CD4-positive, alpha-beta T cell treated with Interleukin-15 for 4 hours (primary cell): ENCODE results near the gene CXCL13.
"Not testable (repeated sequence)": the region's sequence is repeated elsewhere in the genome, so short reads cannot be mapped to it uniquely, and the experiment has no call there.

ENCODE experiments used
- DNase-seq: peaks from one replicate; pipeline ENCODE4 v3.0.0-alpha.2; 2020; ENCODE audit warnings: low spot score

The CXCL13 gene

GRCh38 chr4:77601614-77602187 is 3.9 kb upstream of the CXCL13 start:
- no peak for DNase-seq

DNA sequence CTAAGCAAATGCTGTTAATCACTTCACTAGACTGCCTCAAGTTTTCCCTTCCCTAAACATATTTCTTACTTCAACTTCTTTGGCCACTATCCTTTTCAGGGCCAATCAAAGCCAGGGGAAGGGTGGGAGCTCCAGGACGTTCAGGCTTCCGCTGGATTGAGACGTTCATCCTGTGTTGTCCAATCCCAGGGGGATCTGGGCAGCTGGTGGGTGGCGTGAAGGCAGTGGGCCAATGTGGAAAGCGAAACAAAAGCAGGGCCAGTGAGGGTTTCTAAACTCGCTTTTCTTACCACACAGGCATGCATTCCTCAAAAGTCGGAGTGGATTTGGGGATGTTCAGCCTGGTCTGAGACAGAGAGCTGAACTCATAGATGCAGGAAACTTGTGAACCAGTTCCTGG is 7.6 kb downstream of the CXCL13 start:
- no peak for DNase-seq

DNA sequence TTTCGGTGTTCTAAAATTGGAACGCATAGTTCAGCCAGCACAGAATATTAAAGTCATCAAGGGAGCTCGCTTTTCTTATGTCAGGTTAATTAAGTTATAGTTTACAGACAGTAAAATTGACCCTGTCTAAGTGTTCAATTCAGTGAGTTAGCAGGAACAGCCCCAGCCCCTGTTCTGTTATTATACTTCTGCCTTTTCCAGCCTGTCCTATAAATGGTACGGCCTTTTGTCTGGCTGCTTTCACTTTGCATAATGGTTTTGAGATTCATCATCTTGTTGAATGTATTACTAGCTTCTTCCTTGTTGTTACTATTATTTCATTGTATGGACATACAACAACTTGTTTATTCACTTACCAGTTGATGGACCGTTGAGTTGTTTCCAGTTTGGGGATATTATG is 9.5 kb downstream of the CXCL13 start:
- no peak for DNase-seq

GRCh38 chr4:77617203-77617602 is 11.6 kb downstream of the CXCL13 start:
- DNase-seq: no peak

DNA sequence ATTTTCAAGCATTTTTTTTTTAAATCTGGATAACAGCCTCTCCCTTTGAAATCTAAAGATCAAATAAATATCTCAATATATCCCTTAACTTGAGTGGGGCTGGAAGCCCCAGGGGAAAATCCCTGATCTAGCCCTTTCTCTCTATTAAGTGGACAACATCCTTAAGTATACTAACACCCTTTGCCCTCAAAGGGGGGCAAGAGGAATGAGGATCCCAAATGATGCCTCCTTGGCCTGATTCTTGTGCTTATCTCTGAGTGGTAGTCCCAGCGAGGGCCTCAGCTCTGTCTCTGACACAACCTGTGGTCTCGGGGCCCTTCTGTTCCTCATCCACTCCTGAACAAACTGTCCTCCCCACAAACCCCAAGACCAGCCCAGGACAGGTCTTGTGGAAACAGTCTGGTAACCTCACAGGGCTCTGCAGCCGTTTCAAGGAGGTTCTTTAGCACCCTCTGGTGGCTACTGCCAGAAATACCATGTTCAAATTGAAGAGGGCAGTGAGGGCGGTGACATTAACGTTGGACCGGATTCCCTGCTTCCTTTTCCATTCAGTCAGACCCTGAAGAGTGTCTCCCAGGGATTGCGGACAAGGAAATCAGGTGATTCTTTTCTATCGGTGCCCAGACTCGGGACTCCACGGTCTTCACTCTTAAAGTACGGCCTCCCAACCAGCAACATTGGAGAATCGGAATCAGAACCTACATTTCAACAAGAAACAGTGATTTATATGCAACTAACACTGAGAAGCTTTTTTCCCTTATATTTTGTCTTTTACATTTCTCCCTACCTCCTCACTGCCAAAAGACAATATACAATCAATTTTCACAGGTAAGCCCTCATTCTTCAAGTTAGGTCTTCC is 13.0 kb downstream of the CXCL13 start:
- DNase-seq: peak; percentile 67

- DNase-seq: no peak
These were observed 13.8 kb downstream of the CXCL13 start for GRCh38 chr4:77619408-77619807.

- no peak for DNase-seq
These were observed 15.6 kb downstream of the CXCL13 start for GRCh38 chr4:77621254-77621653.

DNA sequence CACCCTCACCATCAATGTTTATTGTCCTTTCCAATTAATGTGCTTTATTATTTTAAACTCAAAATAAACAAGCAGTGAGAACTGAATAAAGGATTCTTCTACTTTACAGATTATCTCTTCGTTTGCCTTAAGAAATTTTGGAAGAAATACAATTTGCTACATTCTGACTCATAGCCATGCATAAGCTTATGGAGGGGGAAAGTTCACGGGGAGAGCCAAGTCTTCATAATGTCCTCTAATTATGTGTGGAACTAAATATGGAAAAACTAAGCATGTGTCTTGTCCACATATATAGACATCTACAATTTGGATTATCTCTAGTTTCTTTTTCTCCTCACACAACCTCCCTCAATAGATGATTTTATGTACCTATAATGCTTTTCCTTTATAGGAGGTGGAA is 17.5 kb downstream of the CXCL13 start:
- DNase-seq: no peak

- no peak for DNase-seq
These were observed 18.6 kb downstream of the CXCL13 start for GRCh38 chr4:77624213-77624612.

DNA sequence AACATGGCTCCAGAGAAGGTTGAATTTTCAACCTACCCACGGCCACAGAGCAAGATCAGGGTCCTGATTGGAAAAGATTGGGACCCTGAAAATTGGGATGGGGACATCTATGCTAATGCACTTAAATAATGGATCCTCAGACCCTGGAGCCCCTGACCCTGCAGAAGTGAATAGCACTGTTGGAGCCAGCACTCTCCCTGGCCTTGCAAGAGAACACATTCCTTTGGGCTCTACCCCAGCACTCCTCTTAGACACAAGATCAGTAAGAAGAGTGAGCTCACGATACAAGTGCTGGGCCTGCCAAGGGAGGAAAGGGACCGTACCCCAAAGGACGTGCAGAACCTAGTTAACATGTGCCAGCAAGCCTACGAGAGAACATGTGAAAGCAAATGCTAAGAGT is 19.9 kb downstream of the CXCL13 start:
- no peak for DNase-seq

DNA sequence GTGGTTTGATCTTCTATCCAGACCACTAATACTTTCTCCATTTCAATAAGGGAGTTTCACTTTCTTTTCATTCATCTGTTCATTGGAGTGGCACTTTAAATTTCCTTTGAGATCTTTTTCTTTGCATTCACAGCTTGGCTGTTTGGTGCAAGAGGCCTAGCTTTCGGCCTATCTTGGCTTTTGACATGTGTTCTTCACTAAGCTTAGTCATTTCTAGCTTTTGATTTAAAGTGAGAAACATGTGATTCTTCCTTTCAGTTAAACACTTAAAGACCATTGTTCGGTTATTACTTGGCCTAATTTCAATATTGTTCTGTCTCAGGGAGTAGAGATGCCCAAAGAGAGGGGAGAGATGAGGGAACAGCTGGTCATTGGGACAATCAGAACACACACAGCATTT is 24.3 kb downstream of the CXCL13 start:
- no peak for DNase-seq

- DNase-seq: no peak
These were observed 25.7 kb downstream of the CXCL13 start for GRCh38 chr4:77631276-77631675.

DNA sequence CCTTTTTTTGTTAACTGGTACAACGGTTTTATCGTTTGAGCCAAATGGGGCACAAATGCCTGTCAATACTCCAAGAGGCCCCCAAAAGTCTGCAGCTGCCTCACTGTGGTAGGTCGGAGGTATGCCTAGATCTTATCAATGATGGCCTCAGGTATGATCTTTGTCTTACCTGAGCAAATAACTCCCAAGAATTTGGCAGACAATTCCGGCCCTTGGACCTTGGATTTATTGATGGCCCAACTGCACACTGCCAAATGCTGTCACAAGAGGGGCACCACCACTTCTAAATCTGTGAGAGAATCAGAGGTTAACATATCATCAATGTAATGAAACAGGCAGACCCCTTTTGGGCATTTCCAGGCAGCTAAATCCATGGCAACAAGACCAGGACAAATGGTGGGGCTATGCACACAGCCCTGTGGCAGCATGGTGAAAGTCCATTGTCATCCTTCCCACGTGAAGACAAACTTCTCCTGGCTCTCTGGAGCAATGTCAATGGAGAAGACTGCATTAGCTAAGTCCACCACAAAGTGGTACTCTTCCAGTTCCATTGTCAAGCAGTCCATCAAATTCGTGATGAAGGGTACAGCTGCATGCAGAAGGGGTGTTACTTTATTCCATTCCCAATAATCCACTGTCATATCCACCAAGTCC is 28.6 kb downstream of the CXCL13 start:
- DNase-seq: no peak

GRCh38 chr4:77635246-77635645 is 29.6 kb downstream of the CXCL13 start:
- no peak for DNase-seq

DNA sequence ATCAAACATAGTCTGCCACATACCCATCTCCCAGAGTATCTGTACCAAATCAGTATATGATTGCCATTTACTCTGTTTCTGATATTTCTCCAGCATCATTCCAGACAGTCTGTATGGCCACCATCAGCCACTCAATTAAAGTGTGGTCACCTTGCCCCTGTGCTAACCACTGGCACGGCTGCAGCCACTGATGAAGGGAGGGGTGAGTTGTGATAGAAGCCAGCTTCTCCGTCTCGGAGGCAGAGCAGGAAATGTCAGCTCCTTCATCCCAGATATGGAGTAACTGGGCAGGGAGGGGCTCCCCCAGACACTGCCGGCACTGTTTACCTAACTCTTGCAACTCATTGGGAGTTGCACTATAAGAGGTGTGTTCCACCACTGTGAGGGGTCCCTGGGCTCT is 30.3 kb downstream of the CXCL13 start:
- no peak for DNase-seq

- DNase-seq: no peak
These were observed 31.3 kb downstream of the CXCL13 start for GRCh38 chr4:77636902-77637301.

- DNase-seq: not testable (repeated sequence)
These were observed 38.4 kb downstream of the CXCL13 start for GRCh38 chr4:77644069-77644468.

DNA sequence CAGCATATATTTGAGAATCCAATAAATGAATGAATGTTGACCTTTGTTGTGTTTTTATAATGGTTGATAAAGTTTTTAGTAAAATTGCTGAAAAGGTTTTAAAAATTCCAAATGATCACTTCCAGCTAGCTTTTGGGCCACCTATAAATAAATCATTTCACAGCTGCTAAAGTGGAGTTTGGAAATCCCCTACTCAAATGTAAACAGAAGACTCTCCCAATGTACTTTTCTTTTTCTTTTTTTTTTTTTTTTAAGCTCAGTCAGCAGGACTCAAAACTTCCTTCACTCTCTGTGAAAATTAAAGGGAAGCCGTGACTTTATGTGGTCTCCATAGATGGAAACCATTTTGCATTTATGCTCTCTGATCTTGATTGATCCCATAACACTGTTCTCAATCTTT is 45.2 kb downstream of the CXCL13 start:
- no peak for DNase-seq

GRCh38 chr4:77651820-77652219 is 46.2 kb downstream of the CXCL13 start:
- DNase-seq: no peak

GRCh38 chr4:77652237-77652897 is 46.7 kb downstream of the CXCL13 start:
- DNase-seq: no peak

GRCh38 chr4:77653162-77653758 is 47.6 kb downstream of the CXCL13 start:
- DNase-seq: no peak

- not testable (repeated sequence) for DNase-seq
These were observed 54.7 kb downstream of the CXCL13 start for GRCh38 chr4:77660318-77660717.
